Measurements from ENCODE around the gene SH3GL2. TPM values are rescaled to one million over a fixed set of nuclear protein-coding genes. Genes with fewer than 3 reads are reported as not detected.

The SH3GL2 gene
- polyA plus RNA-seq, 3 donors from 2014 or later, result not detected

DNA sequence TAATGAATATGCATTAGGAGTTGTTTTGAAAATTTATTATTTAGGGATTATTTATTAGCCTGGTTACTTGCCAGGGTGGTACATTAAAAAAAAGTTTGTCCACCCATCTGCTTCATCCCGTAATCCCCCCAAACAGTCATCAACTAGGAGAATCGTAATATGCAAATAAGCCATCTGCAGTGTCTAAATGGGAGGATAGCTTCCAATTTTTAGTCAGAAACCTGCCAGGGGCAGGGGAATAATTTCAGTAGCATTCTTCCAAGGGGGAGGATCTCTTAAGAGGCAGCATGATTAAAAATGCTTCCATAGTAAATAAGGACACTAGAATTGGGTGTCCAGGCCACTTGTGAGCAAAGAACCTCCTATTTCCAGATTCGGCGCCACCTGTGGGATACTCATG is 43.3 kb downstream of the SH3GL2 start:
- Mint-ChIP-seq H3K9me3 (peaks cover 0 to 16% (median 7%) of the 10 kb centered on the region in 6 donors), H3K4me1 (no peaks in the 10 kb centered on the region), H3K36me3 (no peaks in the 10 kb centered on the region), H3K27me3 (ENCODE audit: low read depth in 3 of 3) (peaks cover 0 to 2% (median 0%) of the 10 kb centered on the region in 3 donors), H3K27ac (no peak overlapping the region), H3K4me3 (no peak overlapping the region)
- DNase-seq, result no peak

DNA sequence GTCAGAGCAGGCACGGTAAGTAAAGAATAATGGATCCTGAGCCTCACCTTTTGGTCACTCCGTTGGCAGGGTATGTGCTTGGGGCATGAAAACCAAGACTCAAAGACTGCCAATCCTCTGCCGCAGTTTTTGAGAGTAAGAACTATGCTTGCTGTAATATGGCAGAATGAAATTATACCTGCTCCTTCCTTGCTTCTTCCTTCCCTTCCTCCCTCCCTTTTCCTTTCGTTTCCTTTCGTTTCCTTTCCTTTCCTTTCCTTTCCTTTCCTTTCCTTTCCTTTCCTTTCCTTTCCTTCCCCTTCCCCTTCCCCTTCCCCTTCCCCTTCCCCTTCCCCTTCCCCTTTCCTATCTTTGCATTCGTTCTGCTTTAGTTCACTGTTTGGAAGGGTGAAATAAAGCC is 43.9 kb downstream of the SH3GL2 start:
- H3K27me3 Mint-ChIP-seq (ENCODE audit: low read depth in 3 of 3), result peaks cover 0 to 2% (median 0%) of the 10 kb centered on the region in 3 donors
- no peaks in the 10 kb centered on the region for H3K4me1 Mint-ChIP-seq
- no peak for DNase-seq
- H3K27ac Mint-ChIP-seq, result no peak overlapping the region
- H3K4me3 Mint-ChIP-seq, result no peak overlapping the region
- peaks cover under 1 to 15% (median 8%) of the 10 kb centered on the region in 6 donors for H3K9me3 Mint-ChIP-seq
- no peaks in the 10 kb centered on the region for H3K36me3 Mint-ChIP-seq

DNA sequence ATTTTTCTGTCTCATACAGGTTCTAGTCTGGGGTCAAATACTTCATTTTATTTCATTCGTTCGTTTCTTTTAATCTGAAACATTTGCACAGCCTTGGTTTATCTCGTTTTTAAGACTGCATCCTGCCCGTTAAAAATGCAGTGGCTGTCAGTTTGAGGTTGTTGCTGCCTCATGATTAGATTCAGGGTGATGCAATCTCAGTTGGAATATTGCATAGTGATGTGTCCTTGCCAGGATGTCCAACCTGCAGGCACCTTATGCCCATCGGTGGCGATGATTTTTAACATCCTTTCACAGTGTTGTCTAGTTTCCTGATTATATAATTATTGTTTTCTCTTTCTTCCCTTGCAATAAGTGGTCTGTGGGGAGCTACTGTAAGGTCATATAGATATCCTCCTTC is 45.1 kb downstream of the SH3GL2 start:
- no peak overlapping the region for H3K4me3 Mint-ChIP-seq
- peaks cover 0 to 13% (median 9%) of the 10 kb centered on the region in 6 donors for H3K9me3 Mint-ChIP-seq
- no peaks in the 10 kb centered on the region for H3K4me1 Mint-ChIP-seq
- H3K27ac Mint-ChIP-seq, result no peak overlapping the region
- no peak for DNase-seq
- peaks cover 0 to 2% (median 0%) of the 10 kb centered on the region in 3 donors for H3K27me3 Mint-ChIP-seq (ENCODE audit: low read depth in 3 of 3)
- H3K36me3 Mint-ChIP-seq, result no peaks in the 10 kb centered on the region

DNA sequence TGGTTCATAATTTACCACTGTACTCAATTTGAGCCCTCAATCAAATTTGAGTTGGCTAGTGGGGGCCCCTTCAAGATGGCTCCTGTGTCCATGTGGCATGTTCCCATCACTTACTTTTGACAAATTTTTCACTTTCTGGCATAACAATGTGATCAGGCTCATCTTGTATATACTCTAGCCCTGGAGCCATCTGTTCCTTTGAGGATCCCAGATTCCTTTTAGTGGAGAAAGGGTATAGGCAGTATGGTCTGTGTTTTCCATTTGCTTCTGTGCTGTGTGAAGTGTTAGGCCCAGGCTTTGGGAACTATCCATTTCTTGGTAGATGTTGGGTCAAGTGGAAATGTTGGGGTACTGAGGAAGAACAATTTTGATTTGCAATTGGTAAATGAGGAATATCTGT is 45.7 kb downstream of the SH3GL2 start:
- Mint-ChIP-seq H3K27me3 (ENCODE audit: low read depth in 3 of 3) (peaks cover 0 to 2% (median 0%) of the 10 kb centered on the region in 3 donors), H3K36me3 (no peaks in the 10 kb centered on the region), H3K4me1 (no peaks in the 10 kb centered on the region), H3K27ac (no peak overlapping the region), H3K4me3 (no peak overlapping the region), H3K9me3 (peaks cover 0 to 13% (median 9%) of the 10 kb centered on the region in 6 donors)
- DNase-seq, result no peak

DNA sequence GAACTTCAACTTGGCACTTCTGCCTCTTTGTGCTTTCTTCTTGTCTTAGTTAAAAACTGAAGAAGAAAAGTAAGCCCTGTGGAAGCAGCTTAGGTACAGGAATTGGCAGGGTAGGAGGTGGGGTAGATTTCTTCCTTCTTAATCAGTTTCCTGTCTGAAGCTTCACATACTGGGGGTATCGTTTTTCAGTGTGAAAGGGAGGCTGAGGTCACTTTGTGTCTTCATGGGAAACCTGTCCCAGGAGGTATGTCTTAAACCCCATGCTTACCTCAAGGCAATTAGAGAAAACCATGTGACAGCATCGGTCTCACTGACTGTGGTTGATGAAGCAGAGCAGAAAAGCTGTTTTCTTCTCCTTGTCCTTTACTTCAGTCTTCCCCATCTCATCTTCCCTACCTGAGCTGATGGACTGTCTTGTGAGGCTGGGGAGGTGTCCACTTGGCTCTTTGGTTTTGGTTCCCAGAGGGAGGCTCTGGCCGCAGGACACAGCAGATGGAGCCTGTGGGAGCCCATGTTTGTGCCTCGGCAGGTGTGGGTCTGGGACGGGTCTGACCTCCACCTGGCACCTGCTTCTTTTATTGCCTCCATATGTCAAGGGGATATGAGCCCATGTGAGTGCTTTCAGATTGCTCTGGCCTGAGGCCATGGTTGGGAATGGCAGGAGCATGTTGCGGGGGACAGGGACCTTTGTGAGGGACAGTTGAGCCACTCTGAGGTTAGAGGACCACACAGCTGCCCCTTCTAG is 47.0 kb downstream of the SH3GL2 start:
- DNase-seq, result no peak
- H3K4me3 Mint-ChIP-seq, result no peak overlapping the region
- no peak overlapping the region for H3K27ac Mint-ChIP-seq
- no peaks in the 10 kb centered on the region for H3K36me3 Mint-ChIP-seq
- H3K4me1 Mint-ChIP-seq, result no peaks in the 10 kb centered on the region
- peaks cover 0 to 2% (median 0%) of the 10 kb centered on the region in 3 donors for H3K27me3 Mint-ChIP-seq (ENCODE audit: low read depth in 3 of 3)
- peaks cover 0 to 13% (median 9%) of the 10 kb centered on the region in 6 donors for H3K9me3 Mint-ChIP-seq

DNA sequence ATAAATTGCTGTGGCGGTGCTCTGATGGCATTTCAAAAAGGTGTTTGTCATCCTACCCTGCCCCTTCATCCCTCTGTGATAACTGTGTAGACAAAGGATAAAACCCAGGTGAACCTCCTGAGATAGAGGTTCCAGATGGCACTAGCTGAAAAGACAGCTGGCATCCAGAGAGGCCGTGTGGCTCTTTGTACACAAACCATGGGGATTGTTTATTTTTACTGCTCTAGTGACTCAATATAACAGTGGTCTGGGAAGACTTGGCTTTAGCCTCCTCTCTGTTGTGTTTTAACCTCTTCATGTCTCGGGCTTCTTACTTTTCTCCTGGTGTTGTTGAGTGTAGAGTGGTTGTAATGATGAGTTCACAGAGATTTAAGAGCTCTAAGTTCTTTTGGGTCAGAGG is 48.8 kb downstream of the SH3GL2 start:
- peaks cover 0 to 2% (median 0%) of the 10 kb centered on the region in 3 donors for H3K27me3 Mint-ChIP-seq (ENCODE audit: low read depth in 3 of 3)
- no peak overlapping the region for H3K27ac Mint-ChIP-seq
- no peak for DNase-seq
- peaks cover 0 to 19% (median 9%) of the 10 kb centered on the region in 6 donors for H3K9me3 Mint-ChIP-seq
- no peaks in the 10 kb centered on the region for H3K36me3 Mint-ChIP-seq
- no peaks in the 10 kb centered on the region for H3K4me1 Mint-ChIP-seq
- H3K4me3 Mint-ChIP-seq, result no peak overlapping the region

DNA sequence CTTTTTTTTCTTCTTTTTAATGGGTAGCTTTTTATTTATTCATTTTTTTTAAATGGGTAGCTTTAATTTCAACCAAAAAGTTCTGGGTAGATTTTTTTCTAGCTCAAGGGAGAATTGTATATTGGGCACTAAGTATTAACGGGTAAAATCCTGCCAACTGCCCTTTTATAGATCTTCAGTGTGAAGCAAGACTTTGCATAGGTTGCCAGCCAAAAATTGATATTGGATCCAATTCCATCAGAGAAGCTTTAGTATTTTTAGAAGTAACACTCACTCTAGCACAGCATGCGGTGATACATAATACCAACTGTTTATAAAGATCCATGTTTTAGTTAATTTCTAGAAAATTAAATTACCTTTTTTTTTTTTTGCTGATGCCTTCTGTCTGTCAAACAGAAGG is 49.8 kb downstream of the SH3GL2 start:
- Mint-ChIP-seq H3K9me3 (peaks cover 0 to 19% (median 8%) of the 10 kb centered on the region in 6 donors), H3K27me3 (ENCODE audit: low read depth in 3 of 3) (no peaks in the 10 kb centered on the region), H3K4me1 (no peaks in the 10 kb centered on the region), H3K36me3 (no peaks in the 10 kb centered on the region), H3K4me3 (no peak overlapping the region), H3K27ac (no peak overlapping the region)
- DNase-seq, result no peak

DNA sequence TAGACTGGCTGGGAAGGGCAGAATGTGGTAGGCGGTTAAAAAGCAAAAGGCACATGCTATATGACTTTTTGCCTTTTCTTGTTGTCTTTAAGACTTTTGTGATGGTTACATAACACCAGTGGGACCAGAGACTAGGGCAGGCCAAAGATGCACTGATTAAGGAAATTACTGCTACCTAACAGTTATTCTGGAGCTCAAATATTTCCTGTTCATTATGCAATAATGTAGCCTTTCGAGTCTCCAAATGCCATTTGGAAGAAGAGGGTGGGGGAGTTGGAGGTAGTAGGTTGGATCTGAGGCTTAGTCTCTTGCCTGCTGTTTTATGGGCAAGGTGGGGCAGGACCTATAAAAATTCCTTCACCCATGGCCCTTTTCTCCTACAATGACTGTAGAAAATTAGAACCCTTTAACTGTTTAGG is 51.7 kb downstream of the SH3GL2 start:
- no peaks in the 10 kb centered on the region for H3K36me3 Mint-ChIP-seq
- H3K27ac Mint-ChIP-seq, result no peak overlapping the region
- DNase-seq, result no peak
- H3K27me3 Mint-ChIP-seq (ENCODE audit: low read depth in 3 of 3), result no peaks in the 10 kb centered on the region
- H3K9me3 Mint-ChIP-seq, result peaks cover under 1 to 18% (median 5%) of the 10 kb centered on the region in 6 donors
- no peaks in the 10 kb centered on the region for H3K4me1 Mint-ChIP-seq
- no peak overlapping the region for H3K4me3 Mint-ChIP-seq

DNA sequence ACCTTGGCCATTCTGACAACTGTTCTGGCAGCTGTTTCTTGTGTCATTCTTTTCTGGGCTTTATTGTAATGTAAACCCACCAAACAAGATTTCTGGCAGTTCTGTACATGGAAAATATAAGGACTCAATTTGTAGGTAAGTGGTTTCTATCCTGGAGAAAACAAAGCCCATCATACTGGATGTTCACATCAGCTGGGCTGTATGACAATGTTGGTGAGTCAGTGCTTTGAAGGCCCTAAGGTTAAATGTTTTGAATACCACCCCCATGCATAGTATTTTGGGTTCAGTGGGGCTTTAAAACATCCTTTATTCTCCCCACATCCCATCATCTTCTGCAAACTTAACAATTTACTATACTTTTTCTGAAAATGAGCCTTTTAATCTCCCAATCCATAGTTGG is 52.5 kb downstream of the SH3GL2 start:
- Mint-ChIP-seq H3K27ac (no peak overlapping the region), H3K4me1 (no peaks in the 10 kb centered on the region), H3K27me3 (ENCODE audit: low read depth in 3 of 3) (no peaks in the 10 kb centered on the region), H3K36me3 (no peaks in the 10 kb centered on the region), H3K9me3 (peaks cover 0 to 17% (median 8%) of the 10 kb centered on the region in 6 donors), H3K4me3 (no peak overlapping the region)
- no peak for DNase-seq

DNA sequence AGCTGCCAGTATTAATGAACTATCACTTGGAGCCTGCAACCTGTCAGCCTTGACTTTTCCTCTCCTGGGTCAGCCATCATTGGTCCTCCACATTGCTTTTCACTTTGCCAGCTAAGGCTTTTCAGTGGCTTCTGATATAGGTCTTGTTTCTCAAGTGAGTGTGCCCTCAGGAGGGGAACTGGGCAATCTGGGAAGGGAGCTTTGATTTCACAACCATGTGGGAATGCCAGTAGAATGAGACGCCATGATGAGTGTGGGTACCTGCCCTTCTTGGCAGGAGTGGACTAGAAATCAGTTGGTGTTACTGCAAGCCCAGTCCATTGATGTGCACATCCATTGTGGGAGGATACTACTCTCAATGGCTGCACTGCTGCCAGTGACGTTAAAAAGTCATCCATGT is 54.1 kb downstream of the SH3GL2 start:
- H3K36me3 Mint-ChIP-seq, result no peaks in the 10 kb centered on the region
- no peaks in the 10 kb centered on the region for H3K4me1 Mint-ChIP-seq
- no peak for DNase-seq
- no peak overlapping the region for H3K4me3 Mint-ChIP-seq
- no peak overlapping the region for H3K27ac Mint-ChIP-seq
- H3K27me3 Mint-ChIP-seq (ENCODE audit: low read depth in 3 of 3), result no peaks in the 10 kb centered on the region
- H3K9me3 Mint-ChIP-seq, result peaks cover 0 to 12% (median 5%) of the 10 kb centered on the region in 6 donors

DNA sequence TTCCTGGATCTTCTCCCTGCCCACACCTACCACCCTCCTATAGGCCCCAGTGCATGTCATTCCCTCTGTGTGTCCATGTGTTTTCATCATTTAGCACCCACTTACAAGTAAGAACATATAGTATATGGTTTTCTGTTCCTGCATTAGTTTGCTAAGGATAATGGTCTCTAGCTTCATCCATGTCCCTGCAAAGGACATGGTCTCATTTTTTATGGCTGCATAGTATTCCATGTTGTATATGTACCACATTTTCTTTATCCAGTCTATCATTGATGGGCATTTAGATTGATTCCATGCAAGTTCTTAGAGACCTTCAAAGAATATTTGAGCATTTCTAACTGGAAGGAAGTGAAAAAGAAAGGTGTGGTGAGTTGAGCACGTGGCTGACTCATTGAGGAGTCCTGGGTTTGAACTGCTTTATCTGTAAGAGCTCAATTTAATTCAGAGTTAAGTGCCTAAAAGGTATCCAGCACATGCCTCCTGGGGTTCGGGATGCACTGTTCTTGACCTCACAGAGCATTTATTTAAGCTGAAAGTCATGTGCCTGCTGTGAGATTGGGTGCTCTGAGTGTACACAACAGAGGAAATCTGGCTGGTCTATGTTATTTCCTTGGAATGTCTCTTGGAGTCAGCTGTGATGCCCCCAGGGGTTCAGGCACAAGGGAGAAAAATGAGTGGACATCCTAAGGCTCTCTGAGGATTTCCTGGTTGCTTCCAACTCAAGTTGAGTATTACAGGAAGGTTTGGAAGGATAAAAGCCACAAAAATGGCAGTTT is 56.4 kb downstream of the SH3GL2 start:
- Mint-ChIP-seq H3K4me1 (no peaks in the 10 kb centered on the region), H3K27ac (no peak overlapping the region), H3K27me3 (ENCODE audit: low read depth in 3 of 3) (no peaks in the 10 kb centered on the region), H3K36me3 (no peaks in the 10 kb centered on the region), H3K4me3 (no peak overlapping the region), H3K9me3 (peaks cover 0 to 13% (median 4%) of the 10 kb centered on the region in 6 donors)
- no peak for DNase-seq

DNA sequence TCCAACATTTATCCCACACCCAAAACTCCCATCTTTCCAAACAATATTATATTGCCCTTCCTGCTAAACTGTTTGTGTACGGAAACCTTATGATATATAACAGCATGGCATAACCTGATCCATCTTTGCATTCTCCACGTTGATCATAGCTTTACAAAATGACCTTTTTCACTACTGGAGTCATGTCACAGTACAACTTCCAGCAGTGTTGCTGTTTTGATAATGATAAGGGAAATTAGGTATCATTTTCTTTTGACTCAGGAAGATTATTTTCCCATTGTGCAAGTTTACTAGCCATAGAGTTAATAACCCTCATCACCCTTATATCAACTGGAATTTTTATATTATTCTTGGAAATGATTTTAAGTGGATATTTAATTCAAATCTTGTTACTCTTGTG is 57.5 kb downstream of the SH3GL2 start:
- H3K36me3 Mint-ChIP-seq, result no peaks in the 10 kb centered on the region
- DNase-seq, result no peak
- H3K9me3 Mint-ChIP-seq, result peaks cover 0 to 13% (median 4%) of the 10 kb centered on the region in 6 donors
- H3K4me1 Mint-ChIP-seq, result no peaks in the 10 kb centered on the region
- H3K27ac Mint-ChIP-seq, result no peak overlapping the region
- no peaks in the 10 kb centered on the region for H3K27me3 Mint-ChIP-seq (ENCODE audit: low read depth in 3 of 3)
- no peak overlapping the region for H3K4me3 Mint-ChIP-seq

DNA sequence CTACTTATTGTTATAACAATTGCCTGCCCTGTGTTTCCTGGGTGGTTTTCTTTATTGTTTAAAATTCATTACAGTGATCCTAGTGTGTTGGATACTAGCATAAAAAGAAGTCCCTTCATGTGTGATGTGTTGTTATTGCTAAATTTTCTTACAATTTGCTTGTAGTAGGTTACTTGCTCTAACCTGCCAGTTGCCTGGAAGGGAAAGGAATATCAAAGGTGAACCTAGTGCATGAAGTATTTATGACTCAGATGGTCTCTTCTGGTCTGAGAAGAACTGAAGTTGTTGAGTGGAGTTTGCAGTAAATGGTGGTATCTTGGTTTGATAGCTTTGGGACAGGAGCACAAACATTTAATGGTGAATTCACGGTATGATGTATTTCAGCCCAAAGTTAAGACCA is 58.0 kb downstream of the SH3GL2 start:
- no peak for DNase-seq
- H3K4me3 Mint-ChIP-seq, result no peak overlapping the region
- peaks cover 0 to 2% (median 0%) of the 10 kb centered on the region in 3 donors for H3K27me3 Mint-ChIP-seq (ENCODE audit: low read depth in 3 of 3)
- no peaks in the 10 kb centered on the region for H3K4me1 Mint-ChIP-seq
- H3K9me3 Mint-ChIP-seq, result peaks cover 0 to 13% (median 3%) of the 10 kb centered on the region in 6 donors
- no peaks in the 10 kb centered on the region for H3K36me3 Mint-ChIP-seq
- no peak overlapping the region for H3K27ac Mint-ChIP-seq

DNA sequence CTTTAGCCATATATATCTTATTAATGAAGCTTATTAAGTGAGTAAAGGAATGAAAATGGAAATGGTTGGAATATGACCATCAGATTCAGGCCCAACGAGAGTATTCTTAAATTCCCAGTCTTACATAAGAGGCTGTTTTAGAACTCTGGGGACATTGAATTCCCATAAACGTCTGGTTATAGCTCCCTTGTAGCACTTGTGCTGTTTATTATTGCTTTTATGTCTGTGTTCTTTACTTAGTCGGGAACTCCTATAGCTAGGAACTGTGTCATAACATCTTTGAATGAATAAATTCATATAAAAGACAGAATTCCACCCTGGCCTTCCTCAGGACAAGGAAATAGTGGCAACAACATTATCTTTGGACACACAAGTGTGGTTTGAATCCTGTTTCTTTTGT is 58.4 kb downstream of the SH3GL2 start:
- H3K36me3 Mint-ChIP-seq, result no peaks in the 10 kb centered on the region
- no peak overlapping the region for H3K4me3 Mint-ChIP-seq
- H3K27ac Mint-ChIP-seq, result no peak overlapping the region
- peaks cover 0 to 13% (median 1%) of the 10 kb centered on the region in 6 donors for H3K9me3 Mint-ChIP-seq
- H3K27me3 Mint-ChIP-seq (ENCODE audit: low read depth in 3 of 3), result peaks cover 0 to 3% (median 1%) of the 10 kb centered on the region in 3 donors
- H3K4me1 Mint-ChIP-seq, result no peaks in the 10 kb centered on the region
- DNase-seq, result no peak
